Ovary (tissue), 3 donors: ENCODE data around the gene KNOP1.

Experiments
- CTCF ChIP-seq, 3 donors: fragments of 450-650 bp in 2 of 3; fragments of 200-600 bp in 1 of 3; IDR thresholded peaks; one replicate each; pipeline versions ENCODE4 v1.5.1 to v1.8.0; 2016 to 2022; ENCODE audit warnings: antibody characterized with exemption in 3 of 3, mild to moderate bottlenecking in 1 of 3
- EP300 ChIP-seq: sonication (generic); formaldehyde crosslinking; IDR thresholded peaks from one replicate; pipeline ENCODE4 v1.6.1; 2017; ENCODE audit warnings: antibody characterized with exemption
- POLR2A ChIP-seq: fragments of 450-650 bp; IDR thresholded peaks from one replicate; pipeline ENCODE4 v1.6.1; 2017; ENCODE audit warnings: antibody characterized with exemption, mild to moderate bottlenecking, moderate library complexity
- donor health status: DM: no; HTN: no; CAD: no.

GRCh38 chr16:19680881-19681340 lies 37.1 kb downstream of the KNOP1 start:
- TF ChIP-seq POLR2A = no peak
- TF ChIP-seq CTCF (IDR thresholded peaks at IDR 0.05) = no peak
- TF ChIP-seq EP300 = no peak
